ENCODE measurements around the gene EMC8.

- no peak for TF ChIP-seq CTCF (IDR thresholded peaks at IDR 0.05)
- no peak for TF ChIP-seq POLR2A (IDR thresholded peaks at IDR 0.05)
- no peak for TF ChIP-seq POLR2AphosphoS5 (IDR thresholded peaks at IDR 0.05)
- TF ChIP-seq EP300 (IDR thresholded peaks at IDR 0.05) = no peak
Observed at GRCh38 chr16:85805442-85806045, 6.2 kb upstream of the EMC8 start.

Data from gastroesophageal sphincter (tissue), 3 donors.